Endothelial cell of umbilical vein (primary cell): Measurements from ENCODE around the gene FMO1. TPM values are rescaled to one million over a fixed set of nuclear protein-coding genes. Genes with fewer than 3 reads are reported as not detected.

Source experiments
- BruUV-seq: library from RNA; stranded (reverse); fragments of 400-500 nt; replicated peaks from 2 replicates; lab custom pipeline; 2021; lab: Mats Ljungman, UMichigan
- CTCF ChIA-PET: fragments of 300-600, 350-600 bp; sonication (Branson Sonifier 250); formaldehyde crosslinking; loops from one replicate; lab custom pipeline; 2021; ENCODE audit warnings: antibody characterized with exemption, inconsistent platforms; lab: Charles Lee
- POLR2A ChIA-PET: fragments of 300-600, 350-600 bp; sonication (Branson Sonifier 250); formaldehyde crosslinking; loops from one replicate; lab custom pipeline; 2021; ENCODE audit warnings: antibody characterized with exemption, inconsistent platforms; lab: Charles Lee
- DNase-seq: peaks from one replicate; pipeline ENCODE4 v3.0.0-alpha.2; 2011; ENCODE audit warnings: low read depth, low spot score
- FAIRE-seq: peaks from 2 replicates; lab custom pipeline; 2011; peaks lifted over from hg19 to GRCh38; lab: Jason Lieb, UNC
- H2AFZ ChIP-seq: 2 replicates; pipeline ENCODE4 v1.6.0; 2012; ENCODE audit warnings: low read depth, low read length, control low read depth, inconsistent platforms
- H3K27ac ChIP-seq: 2 replicates; pipeline ENCODE4 v1.5.1; 2011; ENCODE audit warnings: low read depth, mild to moderate bottlenecking, control low read depth, low read length, moderate library complexity; ENCODE audit not compliant: insufficient read depth
- H3K27me3 ChIP-seq, 2 experiments: 2 replicates each; pipeline versions ENCODE4 v1.6.0 to v1.6.1; 2011; ENCODE audit warnings: low read length in 2 of 2, mixed read lengths in 1 of 2; ENCODE audit not compliant: control insufficient read depth in 2 of 2, insufficient read depth in 2 of 2
- H3K36me3 ChIP-seq, 2 experiments: 2 replicates in 1 of 2; 3 replicates in 1 of 2; pipeline ENCODE4 v1.5.1; 2011; ENCODE audit warnings: low read length in 2 of 2, mild to moderate bottlenecking in 1 of 2, moderate library complexity in 1 of 2; ENCODE audit not compliant: control insufficient read depth in 2 of 2, insufficient read depth in 2 of 2; ENCODE audit errors: extremely low read depth in 1 of 2
- H3K4me1 ChIP-seq: 3 replicates; pipeline ENCODE4 v1.5.1; 2011; ENCODE audit warnings: mild to moderate bottlenecking, low read length; ENCODE audit not compliant: control insufficient read depth, insufficient read depth; ENCODE audit errors: extremely low read depth
- H3K4me2 ChIP-seq: 2 replicates; pipeline ENCODE4 v1.6.1; 2011; ENCODE audit warnings: low read length, control low read depth, mixed read lengths; ENCODE audit not compliant: insufficient read depth
- H3K4me3 ChIP-seq, 3 experiments: fragments of 200-600 bp in 1 of 3; sonication (generic), shearing (Covaris generic) in 1 of 3; replicated peaks in 1 of 3; 2 replicates each; pipeline ENCODE4 v1.5.1; 2011 to 2016; ENCODE audit warnings: control low read depth in 3 of 3, low read length in 3 of 3, mild to moderate bottlenecking in 2 of 3, inconsistent platforms in 1 of 3, low read depth in 1 of 3, moderate library complexity in 1 of 3; ENCODE audit not compliant: insufficient read depth in 1 of 3
- H3K79me2 ChIP-seq: 2 replicates; pipeline ENCODE4 v1.6.0; 2012; ENCODE audit warnings: low read length, inconsistent platforms; ENCODE audit not compliant: control insufficient read depth, insufficient read depth
- H3K9ac ChIP-seq: replicated peaks from 2 replicates; pipeline ENCODE3; 2011; ENCODE audit warnings: low read length, control low read depth; ENCODE audit not compliant: insufficient read depth; ENCODE audit errors: extremely low read depth
- H3K9me1 ChIP-seq: replicated peaks from 3 replicates; pipeline ENCODE4 v1.6.0; 2011; ENCODE audit warnings: mild to moderate bottlenecking, low read length; ENCODE audit not compliant: control insufficient read depth, insufficient read depth; ENCODE audit errors: extremely low read depth
- H3K9me3 ChIP-seq: replicated peaks from 2 replicates; pipeline ENCODE4 v1.5.1; 2012; ENCODE audit warnings: low read length, inconsistent platforms; ENCODE audit not compliant: control insufficient read depth, insufficient read depth
- H4K20me1 ChIP-seq: replicated peaks from 2 replicates; pipeline ENCODE3; 2011; ENCODE audit warnings: mild to moderate bottlenecking, low read length; ENCODE audit not compliant: control insufficient read depth, insufficient read depth; ENCODE audit errors: extremely low read depth
- CTCF ChIP-seq, 2 donors: IDR thresholded peaks; 1 replicate in 1 of 2; 2 replicates in 1 of 2; pipeline ENCODE4 v1.5.1; 2011; ENCODE audit warnings: low read length in 2 of 2, mild to moderate bottlenecking in 2 of 2, moderate library complexity in 2 of 2, control low read depth in 1 of 2, inconsistent platforms in 1 of 2, low read depth in 1 of 2; ENCODE audit not compliant: insufficient read depth in 1 of 2; ENCODE audit errors: extremely low read depth in 1 of 2
- EZH2 ChIP-seq: IDR thresholded peaks from 2 replicates; pipeline ENCODE4 v1.6.1; 2012; ENCODE audit warnings: borderline replicate concordance, low read depth, mild to moderate bottlenecking, moderate library complexity, low read length, inconsistent platforms; ENCODE audit not compliant: severe bottlenecking
- FOS ChIP-seq: IDR thresholded peaks from 2 replicates; pipeline ENCODE4 v1.6.1; 2011; ENCODE audit warnings: mild to moderate bottlenecking, low read length, moderate library complexity, borderline replicate concordance; ENCODE audit not compliant: insufficient read depth
- GATA2 ChIP-seq: IDR thresholded peaks from 2 replicates; pipeline ENCODE4 v1.7.0; 2011; ENCODE audit warnings: low read depth, mild to moderate bottlenecking, moderate library complexity, mixed read lengths, low read length; ENCODE audit not compliant: insufficient read length, insufficient read depth
- JUN ChIP-seq: IDR thresholded peaks from 2 replicates; pipeline ENCODE4 v1.6.1; 2011; ENCODE audit warnings: borderline replicate concordance, low read depth; ENCODE audit not compliant: insufficient read length, insufficient read depth
- MAX ChIP-seq: IDR thresholded peaks from 2 replicates; pipeline ENCODE4 v1.6.1; 2011; ENCODE audit not compliant: insufficient read depth, insufficient read length
- MYC ChIP-seq: IDR thresholded peaks from one replicate; pipeline ENCODE4 v1.6.1; 2011; ENCODE audit warnings: mild to moderate bottlenecking, low read depth, low read length
- POLR2A ChIP-seq: IDR thresholded peaks from 2 replicates; pipeline ENCODE4 v1.6.1; 2012; ENCODE audit warnings: low read depth, mild to moderate bottlenecking, control low read depth, low read length
- POLR2AphosphoS5 ChIP-seq: IDR thresholded peaks from 2 replicates; pipeline ENCODE4 v1.6.1; 2012; ENCODE audit warnings: low read depth, mild to moderate bottlenecking, control low read depth, low read length, moderate library complexity; ENCODE audit not compliant: insufficient read depth
- dilution Hi-C: fragments of 300-500 bp; cut with MboI; formaldehyde crosslinking; loops from one replicate; pipeline ENCODE4 v1.15.0; 2019; ENCODE audit warnings: low sequenced_read_pairs; ENCODE audit not compliant: extremely low pct_ligation_motif_present
- intact Hi-C: fragments of 100-400 bp; cut with micrococcal nuclease; formaldehyde crosslinking; loops from one replicate; pipeline ENCODE4 v1.10.0; 2022
- polyA plus RNA-seq, 4 experiments: library from polyadenylated mRNA; depleted of rRNA in 3 of 4; stranded (reverse) in 3 of 4; unstranded in 1 of 4; fragments of >200 nt; gene quantifications; 2 replicates each; pipeline versions ENCODE4 v1.2.1 to v1.2.3, GENCODE V29; 2011 to 2012; ENCODE audit warnings: missing spikeins in 1 of 4
- total RNA-seq: library from RNA; stranded (reverse); gene quantifications from 2 replicates; pipeline ENCODE4 v1.2.3, GENCODE V29; 2021

The FMO1 gene
- total and polyA plus RNA-seq, 2 donors (not counting 3 experiments of a cell fraction or from before 2014, with no cell fraction given): not detected

GRCh38 chr1:171313835-171314320 lies 65.6 kb downstream of the FMO1 start, which contains the start of gene FMO4:
Gene FMO4 (plus strand): TSS chr1:171314183. CDS start chr1:171319826, 5,643 bp downstream.
- intact Hi-C loops: loop anchor here (1.0 to 5.0 kb wide), 5 partner anchors 69 to 627 kb away; partner anchors contain the start of gene PRRC2C
- H3K27me3 ChIP-seq: no peaks in the 10 kb centered on the region
- H4K20me1 ChIP-seq: no peaks in the 10 kb centered on the region
- H3K9me3 ChIP-seq: no peaks in the 10 kb centered on the region
- peak within 1 kb of the TSS in 1 of 3 experiments; percentile 29 for H3K4me3 ChIP-seq
- BruUV-seq: no TSS peak
- H3K79me2 ChIP-seq: no peaks in the 10 kb centered on the region
- H3K9ac ChIP-seq: peak within 1 kb of the TSS; percentile 22
- peak; percentile 94 for DNase-seq
- POLR2A ChIA-PET: no interaction called here
- H3K36me3 ChIP-seq: no peaks in the 10 kb centered on the region
- peaks cover 4% of the 10 kb centered on the region for H3K4me1 ChIP-seq
- FAIRE-seq: peak; percentile 97
- dilution Hi-C loops: no loop called here
- H3K4me2 ChIP-seq: peak within 1 kb of the TSS; percentile 76
- no peaks in the 10 kb centered on the region for H3K9me1 ChIP-seq
- TF ChIP-seq GATA2 (no peak), JUN (peak; percentile 38), CTCF (IDR thresholded peaks at IDR 0.05; ENCODE audit: extremely low read depth in 1 of 2, insufficient read depth in 1 of 2, low read depth in 1 of 2, low read length in 2 of 2) (peak; percentile 76 to 85)
- H2AFZ ChIP-seq: peak within 1 kb of the TSS; percentile 31
- CTCF ChIA-PET: interaction anchor here (0.6 to 3.2 kb wide), 32 partner anchors 8 to 1303 kb away, joined by 3 to 126 read pairs (median 4); partner anchors contain the start of genes FMO1 and PRRC2C
- H3K27ac ChIP-seq: no peak within 1 kb of the TSS

- no peaks in the 10 kb centered on the region for H4K20me1 ChIP-seq
- H3K36me3 ChIP-seq: no peaks in the 10 kb centered on the region
- no peaks in the 10 kb centered on the region for H3K27me3 ChIP-seq
- no peak for FAIRE-seq
- TF ChIP-seq POLR2A: no peak
- no peak for TF ChIP-seq POLR2AphosphoS5
- TF ChIP-seq GATA2: no peak
- no peak for TF ChIP-seq MAX
- no peak for TF ChIP-seq EZH2
- no peak for TF ChIP-seq FOS
- TF ChIP-seq CTCF (IDR thresholded peaks at IDR 0.05; ENCODE audit: extremely low read depth in 1 of 2, insufficient read depth in 1 of 2, low read depth in 1 of 2, low read length in 2 of 2): no peak
- TF ChIP-seq JUN: no peak
- TF ChIP-seq MYC: no peak
- H3K9me3 ChIP-seq: no peaks in the 10 kb centered on the region
- H3K4me1 ChIP-seq: no peaks in the 10 kb centered on the region
- BruUV-seq: no TSS peak
- POLR2A ChIA-PET: no interaction called here
- H2AFZ ChIP-seq: no peak overlapping the region
- no peaks in the 10 kb centered on the region for H3K9me1 ChIP-seq
- no peak overlapping the region for H3K4me2 ChIP-seq
- intact Hi-C loops: no loop called here
- H3K79me2 ChIP-seq: no peaks in the 10 kb centered on the region
- dilution Hi-C loops: no loop called here
- no peak overlapping the region for H3K9ac ChIP-seq
- CTCF ChIA-PET: no interaction called here
- no peak overlapping the region for H3K4me3 ChIP-seq
- no peak for DNase-seq
- no peak overlapping the region for H3K27ac ChIP-seq
These were observed 81.0 kb downstream of the FMO1 start for GRCh38 chr1:171329251-171329650.
